Panc1 (cell line): ENCODE data around the gene GPC1. TPM values are rescaled to one million over a fixed set of nuclear protein-coding genes. Genes with fewer than 3 reads are reported as not detected.

Experiments used
- ATAC-seq: fragments of 200-7000 bp; cut with Tn5 transposase; 2 replicates; pipeline ENCODE4 v1.9.1; 2020; ENCODE audit warnings: mild to moderate bottlenecking, moderate library complexity
- BruUV-seq: library from RNA; stranded (reverse); fragments of 400-500 nt; replicated peaks from 2 replicates; lab custom pipeline; 2021; lab: Mats Ljungman, UMichigan
- CTCF ChIA-PET: fragments of 300-600 bp; sonication (Branson Sonifier 250); formaldehyde crosslinking; loops from one replicate; lab custom pipeline; 2022; ENCODE audit warnings: antibody characterized with exemption; lab: Charles Lee
- POLR2A ChIA-PET: fragments of 300-600 bp; sonication (Branson Sonifier 250); formaldehyde crosslinking; loops from one replicate; lab custom pipeline; 2022; ENCODE audit warnings: antibody characterized with exemption; lab: Charles Lee
- DNase-seq: peaks from one replicate; pipeline ENCODE4 v3.0.0-alpha.2; 2010; ENCODE audit warnings: low read depth, low spot score
- H3K27ac ChIP-seq: 2 replicates; pipeline ENCODE4 v1.5.1; 2011; ENCODE audit warnings: mild to moderate bottlenecking, low read length, inconsistent platforms
- H3K27me3 ChIP-seq: fragments of 200-500 bp; sonication (Bioruptor generic); 2 replicates; pipeline ENCODE4 v1.6.0; 2014; ENCODE audit warnings: low read length, inconsistent platforms; ENCODE audit not compliant: control insufficient read depth, insufficient read depth
- H3K36me3 ChIP-seq: fragments of 200-500 bp; sonication (Bioruptor generic); 2 replicates; pipeline ENCODE4 v1.5.1; 2014; ENCODE audit warnings: inconsistent platforms, mild to moderate bottlenecking, low read length, moderate library complexity; ENCODE audit not compliant: control insufficient read depth, insufficient read depth
- H3K4me1 ChIP-seq: 2 replicates; pipeline ENCODE4 v1.5.1; 2011; ENCODE audit warnings: inconsistent platforms, mild to moderate bottlenecking, low read length, moderate library complexity; ENCODE audit not compliant: control insufficient read depth, insufficient read depth
- H3K4me3 ChIP-seq, 2 experiments: 2 replicates each; pipeline ENCODE4 v1.5.1; 2011 to 2012; ENCODE audit warnings: low read depth in 2 of 2, low read length in 2 of 2, mild to moderate bottlenecking in 2 of 2, inconsistent platforms in 1 of 2, moderate library complexity in 1 of 2
- H3K9me3 ChIP-seq: fragments of 200-500 bp; sonication (Bioruptor generic); 2 replicates; pipeline ENCODE4 v1.5.1; 2014; ENCODE audit warnings: low read depth, mild to moderate bottlenecking, inconsistent platforms, low read length, moderate library complexity; ENCODE audit not compliant: control insufficient read depth, insufficient read depth
- POLR2AphosphoS5 ChIP-seq: IDR thresholded peaks from 2 replicates; pipeline ENCODE4 v1.6.1; 2012; ENCODE audit warnings: mild to moderate bottlenecking, low read depth, low read length, moderate library complexity
- SIN3A ChIP-seq: IDR thresholded peaks from 2 replicates; pipeline ENCODE4 v1.6.1; 2012; ENCODE audit warnings: low read depth, mild to moderate bottlenecking, low read length, moderate library complexity, borderline replicate concordance; ENCODE audit not compliant: insufficient read depth
- TCF7L2 ChIP-seq: IDR thresholded peaks from 2 replicates; pipeline ENCODE4 v1.6.1; 2011; ENCODE audit warnings: mild to moderate bottlenecking, low read depth, low read length, inconsistent platforms
- in situ Hi-C: cut with HindIII; loops from 2 replicates; pipeline ENCODE4 v1.10.0; 2016; ENCODE audit warnings: low sequenced_read_pairs, low pct_unique_long_range_greater_than_20kb
- intact Hi-C: fragments of 100-400 bp; cut with micrococcal nuclease; formaldehyde crosslinking; loops from one replicate; pipeline ENCODE4 v1.10.0; 2022; ENCODE audit not compliant: unreplicated experiment
- total RNA-seq: library from RNA; stranded (reverse); gene quantifications from one replicate; pipeline ENCODE4 v1.2.1, GENCODE V29; 2021; ENCODE audit not compliant: unreplicated experiment
- TF ChIP-seq, protein P1 (sequence below): fragments of 450-650 bp; IDR thresholded peaks from 2 replicates; pipeline ENCODE4 v1.5.1; 2017; ENCODE audit warnings: mild to moderate bottlenecking
- TF ChIP-seq, protein P2 (sequence below), 2 experiments: IDR thresholded peaks; 2 replicates each; pipeline ENCODE4 v1.6.1; 2011 to 2012; ENCODE audit warnings: low read depth in 2 of 2, control low read depth in 1 of 2, low read length in 1 of 2, mild to moderate bottlenecking in 1 of 2, moderate library complexity in 1 of 2; ENCODE audit not compliant: insufficient read depth in 1 of 2

Gene GPC1
- total RNA-seq, 1 experiment from 2014 or later, result 88.7 TPM

DNA sequence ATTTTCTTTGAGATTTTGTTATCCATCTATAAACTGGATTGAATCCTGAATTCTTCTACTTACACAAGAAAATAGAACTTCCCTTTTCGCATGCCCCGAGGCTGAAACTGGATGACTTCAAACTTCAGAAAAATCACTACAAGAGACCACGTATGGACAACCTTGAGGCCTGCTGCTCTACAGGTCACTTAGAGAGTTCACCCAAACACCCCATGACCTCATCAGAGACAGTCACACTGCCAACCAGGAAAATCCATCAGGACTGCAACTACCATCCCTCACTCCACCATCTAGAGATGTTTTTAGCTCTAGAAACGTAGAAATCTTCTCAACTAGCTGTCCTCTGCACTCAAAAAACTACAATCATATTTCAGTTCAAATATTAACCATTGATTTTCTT lies 18.6 kb upstream of the GPC1 start:
- ATAC-seq (no peak), DNase-seq (no peak)
- H3K36me3 ChIP-seq, result no peaks in the 10 kb centered on the region
- intact Hi-C loops (no loop called here), in situ Hi-C loops (no loop called here)
- TF ChIP-seq, protein P1, sequence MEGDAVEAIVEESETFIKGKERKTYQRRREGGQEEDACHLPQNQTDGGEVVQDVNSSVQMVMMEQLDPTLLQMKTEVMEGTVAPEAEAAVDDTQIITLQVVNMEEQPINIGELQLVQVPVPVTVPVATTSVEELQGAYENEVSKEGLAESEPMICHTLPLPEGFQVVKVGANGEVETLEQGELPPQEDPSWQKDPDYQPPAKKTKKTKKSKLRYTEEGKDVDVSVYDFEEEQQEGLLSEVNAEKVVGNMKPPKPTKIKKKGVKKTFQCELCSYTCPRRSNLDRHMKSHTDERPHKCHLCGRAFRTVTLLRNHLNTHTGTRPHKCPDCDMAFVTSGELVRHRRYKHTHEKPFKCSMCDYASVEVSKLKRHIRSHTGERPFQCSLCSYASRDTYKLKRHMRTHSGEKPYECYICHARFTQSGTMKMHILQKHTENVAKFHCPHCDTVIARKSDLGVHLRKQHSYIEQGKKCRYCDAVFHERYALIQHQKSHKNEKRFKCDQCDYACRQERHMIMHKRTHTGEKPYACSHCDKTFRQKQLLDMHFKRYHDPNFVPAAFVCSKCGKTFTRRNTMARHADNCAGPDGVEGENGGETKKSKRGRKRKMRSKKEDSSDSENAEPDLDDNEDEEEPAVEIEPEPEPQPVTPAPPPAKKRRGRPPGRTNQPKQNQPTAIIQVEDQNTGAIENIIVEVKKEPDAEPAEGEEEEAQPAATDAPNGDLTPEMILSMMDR, result no peak
- TF ChIP-seq TCF7L2 (no peak), POLR2AphosphoS5 (no peak), SIN3A (no peak)
- TF ChIP-seq, protein P2, sequence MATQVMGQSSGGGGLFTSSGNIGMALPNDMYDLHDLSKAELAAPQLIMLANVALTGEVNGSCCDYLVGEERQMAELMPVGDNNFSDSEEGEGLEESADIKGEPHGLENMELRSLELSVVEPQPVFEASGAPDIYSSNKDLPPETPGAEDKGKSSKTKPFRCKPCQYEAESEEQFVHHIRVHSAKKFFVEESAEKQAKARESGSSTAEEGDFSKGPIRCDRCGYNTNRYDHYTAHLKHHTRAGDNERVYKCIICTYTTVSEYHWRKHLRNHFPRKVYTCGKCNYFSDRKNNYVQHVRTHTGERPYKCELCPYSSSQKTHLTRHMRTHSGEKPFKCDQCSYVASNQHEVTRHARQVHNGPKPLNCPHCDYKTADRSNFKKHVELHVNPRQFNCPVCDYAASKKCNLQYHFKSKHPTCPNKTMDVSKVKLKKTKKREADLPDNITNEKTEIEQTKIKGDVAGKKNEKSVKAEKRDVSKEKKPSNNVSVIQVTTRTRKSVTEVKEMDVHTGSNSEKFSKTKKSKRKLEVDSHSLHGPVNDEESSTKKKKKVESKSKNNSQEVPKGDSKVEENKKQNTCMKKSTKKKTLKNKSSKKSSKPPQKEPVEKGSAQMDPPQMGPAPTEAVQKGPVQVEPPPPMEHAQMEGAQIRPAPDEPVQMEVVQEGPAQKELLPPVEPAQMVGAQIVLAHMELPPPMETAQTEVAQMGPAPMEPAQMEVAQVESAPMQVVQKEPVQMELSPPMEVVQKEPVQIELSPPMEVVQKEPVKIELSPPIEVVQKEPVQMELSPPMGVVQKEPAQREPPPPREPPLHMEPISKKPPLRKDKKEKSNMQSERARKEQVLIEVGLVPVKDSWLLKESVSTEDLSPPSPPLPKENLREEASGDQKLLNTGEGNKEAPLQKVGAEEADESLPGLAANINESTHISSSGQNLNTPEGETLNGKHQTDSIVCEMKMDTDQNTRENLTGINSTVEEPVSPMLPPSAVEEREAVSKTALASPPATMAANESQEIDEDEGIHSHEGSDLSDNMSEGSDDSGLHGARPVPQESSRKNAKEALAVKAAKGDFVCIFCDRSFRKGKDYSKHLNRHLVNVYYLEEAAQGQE (IDR thresholded peaks at IDR 0.05; ENCODE audit: insufficient read depth in 1 of 2, low read depth in 2 of 2, low read length in 1 of 2), result no peak
- CTCF ChIA-PET, result no interaction called here
- H3K9me3 ChIP-seq, result no peaks in the 10 kb centered on the region; the same call in 1 of the 2 replicates
- H3K4me3 ChIP-seq, result no peak overlapping the region
- H3K27ac ChIP-seq, result no peak overlapping the region
- no peaks in the 10 kb centered on the region; the same call in 1 of the 2 replicates for H3K27me3 ChIP-seq
- BruUV-seq, result no TSS peak
- POLR2A ChIA-PET, result no interaction called here
- H3K4me1 ChIP-seq, result no peaks in the 10 kb centered on the region

DNA sequence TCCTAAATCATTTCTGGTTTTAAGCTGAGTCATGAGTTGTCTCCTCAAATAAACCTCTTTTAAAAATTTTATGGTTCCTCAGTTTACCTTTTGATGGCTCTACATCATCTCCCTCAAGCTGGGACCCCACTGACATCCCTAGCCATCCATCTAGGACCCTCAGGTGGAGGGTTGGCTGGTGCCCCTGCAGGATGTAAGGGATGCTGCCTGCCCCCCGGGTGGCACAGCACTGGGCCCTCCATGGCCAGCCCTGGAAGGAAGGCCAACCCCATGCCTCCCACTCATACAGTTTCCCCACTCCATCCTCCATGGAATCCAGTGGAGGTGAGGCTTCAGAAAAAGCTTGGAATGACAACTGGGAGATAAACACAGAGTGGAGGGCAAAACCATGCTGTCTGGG lies 17.2 kb upstream of the GPC1 start:
- Histone ChIP-seq H3K36me3 (no peaks in the 10 kb centered on the region), H3K4me1 (no peaks in the 10 kb centered on the region), H3K27ac (no peak overlapping the region), H3K9me3 (no peaks in the 10 kb centered on the region; the same call in 1 of the 2 replicates), H3K27me3 (no peaks in the 10 kb centered on the region; the same call in 1 of the 2 replicates), H3K4me3 (no peak overlapping the region)
- ChIA-PET CTCF (interaction anchor here (0.5 kb wide), 1 partner anchor 32 kb away, joined by 4 read pairs; no protein-coding TSS in a partner anchor), POLR2A (no interaction called here)
- in situ Hi-C loops (no loop called here), intact Hi-C loops (no loop called here)
- TF ChIP-seq SIN3A, result no peak
- TF ChIP-seq, protein P2 (IDR thresholded peaks at IDR 0.05; ENCODE audit: insufficient read depth in 1 of 2, low read depth in 2 of 2, low read length in 1 of 2), result no peak
- no peak for TF ChIP-seq TCF7L2
- no peak for ATAC-seq
- DNase-seq, result no peak
- BruUV-seq, result no TSS peak
